BLaER1 (cell line): Measurements from ENCODE around the gene VNN1.
"Not testable (repeated sequence)": the region's sequence is repeated elsewhere in the genome, so short reads cannot be mapped to it uniquely, and the experiment has no call there.

Experiments
- H3K27ac ChIP-seq: shearing (Covaris generic); formaldehyde crosslinking; 2 replicates; pipeline ENCODE4 v1.8.1; 2022
- H3K27me3 ChIP-seq: shearing (Covaris generic); formaldehyde crosslinking; 2 replicates; pipeline ENCODE4 v1.8.1; 2022
- H3K36me3 ChIP-seq: shearing (Covaris generic); formaldehyde crosslinking; 2 replicates; pipeline ENCODE4 v1.8.1; 2022
- H3K4me1 ChIP-seq: shearing (Covaris generic); formaldehyde crosslinking; 2 replicates; pipeline ENCODE4 v1.8.1; 2022
- H3K4me2 ChIP-seq: shearing (Covaris generic); formaldehyde crosslinking; 2 replicates; pipeline ENCODE4 v1.8.1; 2022
- H3K4me3 ChIP-seq: shearing (Covaris generic); formaldehyde crosslinking; 2 replicates; pipeline ENCODE4 v1.8.1; 2022
- H3K9ac ChIP-seq: shearing (Covaris generic); formaldehyde crosslinking; 2 replicates; pipeline ENCODE4 v1.8.1; 2022
- H3K9me3 ChIP-seq: shearing (Covaris generic); formaldehyde crosslinking; 2 replicates; pipeline ENCODE4 v1.8.1; 2022
- H4K20me1 ChIP-seq: shearing (Covaris generic); formaldehyde crosslinking; 2 replicates; pipeline ENCODE4 v1.8.1; 2022
- Cebpa-rat ChIP-seq: shearing (Covaris generic); IDR thresholded peaks from 2 replicates; pipeline ENCODE4 v1.8.1; 2022

The VNN1 gene

DNA sequence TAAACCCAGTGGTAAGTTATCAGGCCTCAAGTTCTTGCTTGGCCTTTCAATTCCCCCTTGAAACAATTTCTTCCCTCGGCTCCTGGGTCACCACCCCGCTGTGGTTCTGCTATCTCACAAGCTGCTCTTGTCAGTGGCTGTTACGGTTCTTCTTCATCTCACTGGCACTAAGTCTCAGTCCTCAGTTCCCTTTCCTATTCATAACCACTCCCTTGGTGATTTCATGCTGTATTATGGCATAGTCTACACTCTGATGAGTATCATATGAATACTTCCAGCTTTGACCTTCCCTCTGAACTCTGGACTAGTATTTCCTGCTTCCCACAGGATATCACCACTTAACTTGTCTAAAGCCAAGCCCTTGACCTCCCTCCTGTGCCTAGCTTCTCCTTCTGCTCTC, 62.8 kb downstream of the VNN1 start:
- Histone ChIP-seq H3K9ac (no peak overlapping the region), H3K27ac (no peak overlapping the region), H3K27me3 (0 out of 2 replicates have a peak, but pooled peaks cover 4% of the 10 kb centered on the region), H3K4me3 (no peak overlapping the region), H4K20me1 (no peaks in the 10 kb centered on the region), H3K4me2 (no peak overlapping the region), H3K4me1 (no peaks in the 10 kb centered on the region), H3K36me3 (no peaks in the 10 kb centered on the region), H3K9me3 (no peaks in the 10 kb centered on the region)
- no peak for TF ChIP-seq Cebpa-rat

DNA sequence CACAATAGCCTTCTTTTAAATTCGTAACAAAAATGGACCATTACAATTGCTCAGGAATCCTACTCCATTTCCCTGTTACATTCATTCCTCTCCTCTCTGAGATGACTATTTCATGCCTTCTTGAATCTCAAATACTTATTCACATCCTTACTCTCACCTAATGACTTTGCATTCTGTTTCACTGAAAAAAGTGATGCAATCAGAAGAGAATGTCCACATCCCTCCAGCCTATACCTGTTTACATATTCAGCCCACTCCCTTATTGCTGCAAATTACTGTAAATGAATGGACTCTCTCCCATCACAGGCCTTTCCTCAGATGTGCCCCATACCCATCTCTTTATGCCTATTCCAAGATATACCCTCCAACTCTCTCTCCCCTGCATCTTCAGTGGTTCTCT, 63.4 kb downstream of the VNN1 start:
- no peak for TF ChIP-seq Cebpa-rat
- Histone ChIP-seq H3K36me3 (no peaks in the 10 kb centered on the region), H4K20me1 (no peaks in the 10 kb centered on the region), H3K4me3 (no peak overlapping the region), H3K27me3 (no peaks in the 10 kb centered on the region), H3K4me1 (no peaks in the 10 kb centered on the region), H3K27ac (no peak overlapping the region), H3K9me3 (no peaks in the 10 kb centered on the region), H3K9ac (no peak overlapping the region), H3K4me2 (no peak overlapping the region)

DNA sequence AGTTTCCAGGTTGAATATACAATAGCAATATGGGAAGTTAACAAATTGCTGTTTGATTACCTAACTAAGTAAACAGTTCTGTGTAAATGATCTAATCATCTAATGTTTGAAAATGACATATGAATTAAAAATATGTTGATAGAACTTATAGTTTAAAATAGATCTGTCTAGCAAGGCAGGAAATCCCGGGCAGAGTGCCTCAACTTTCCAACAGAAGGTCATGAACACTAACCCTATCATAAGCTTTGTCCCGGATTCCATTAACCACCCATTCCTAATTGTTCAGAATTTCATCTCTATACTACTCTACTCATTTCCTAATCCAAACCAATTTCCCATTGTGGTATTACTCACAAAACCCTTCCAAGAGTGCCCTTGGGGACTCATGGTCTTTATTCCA, 65.0 kb downstream of the VNN1 start:
- TF ChIP-seq Cebpa-rat = no peak
- H3K27ac ChIP-seq = no peak overlapping the region
- H3K9me3 ChIP-seq = no peaks in the 10 kb centered on the region
- no peaks in the 10 kb centered on the region for H3K36me3 ChIP-seq
- no peak overlapping the region for H3K4me3 ChIP-seq
- no peak overlapping the region for H3K9ac ChIP-seq
- no peak overlapping the region for H3K4me2 ChIP-seq
- no peaks in the 10 kb centered on the region for H3K4me1 ChIP-seq
- H3K27me3 ChIP-seq = no peaks in the 10 kb centered on the region
- H4K20me1 ChIP-seq = no peaks in the 10 kb centered on the region

DNA sequence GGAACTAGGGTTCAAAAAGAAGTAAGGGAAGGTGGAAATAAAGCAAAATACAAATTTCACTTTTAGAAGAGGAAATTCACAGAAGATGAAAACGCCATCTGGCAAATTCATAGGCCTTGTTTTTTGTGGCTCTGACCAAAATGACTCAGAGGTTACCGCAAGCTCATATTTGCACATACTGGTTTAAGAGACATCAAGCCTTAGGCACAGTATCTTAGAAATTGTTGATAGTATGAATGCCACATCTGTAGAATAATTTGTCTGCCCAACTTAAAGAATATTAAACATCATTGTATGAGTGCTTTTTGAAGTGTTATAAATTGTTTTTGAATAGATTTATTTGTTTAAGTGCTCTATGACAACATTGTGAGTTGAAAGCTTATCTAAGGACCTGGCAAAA, 65.5 kb downstream of the VNN1 start:
- H3K4me2 ChIP-seq = no peak overlapping the region
- TF ChIP-seq Cebpa-rat = no peak
- no peaks in the 10 kb centered on the region for H3K36me3 ChIP-seq
- H3K9me3 ChIP-seq = no peaks in the 10 kb centered on the region
- H3K4me1 ChIP-seq = no peaks in the 10 kb centered on the region
- no peak overlapping the region for H3K9ac ChIP-seq
- H3K27ac ChIP-seq = no peak overlapping the region
- no peaks in the 10 kb centered on the region for H3K27me3 ChIP-seq
- H3K4me3 ChIP-seq = no peak overlapping the region
- no peaks in the 10 kb centered on the region for H4K20me1 ChIP-seq

DNA sequence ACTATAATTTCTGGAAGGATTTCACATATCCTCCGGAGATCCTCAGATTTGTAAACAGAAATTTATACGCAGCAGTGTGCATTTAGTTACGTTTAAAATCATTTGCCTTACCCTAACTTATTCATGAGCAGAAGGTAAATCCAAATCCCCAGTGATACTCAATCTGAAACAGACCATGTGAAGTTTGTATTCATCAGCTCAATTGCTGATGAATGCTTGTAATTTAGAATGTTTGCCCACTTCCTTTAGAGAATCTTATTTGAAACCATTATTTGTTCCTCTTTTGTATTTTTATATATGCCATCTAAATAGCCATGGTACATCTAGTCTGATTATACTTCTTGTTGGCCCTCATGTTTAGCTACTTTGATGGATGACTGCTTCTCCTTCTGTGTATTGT, 70.3 kb downstream of the VNN1 start:
- no peaks in the 10 kb centered on the region for H4K20me1 ChIP-seq
- no peak overlapping the region for H3K27ac ChIP-seq

DNA sequence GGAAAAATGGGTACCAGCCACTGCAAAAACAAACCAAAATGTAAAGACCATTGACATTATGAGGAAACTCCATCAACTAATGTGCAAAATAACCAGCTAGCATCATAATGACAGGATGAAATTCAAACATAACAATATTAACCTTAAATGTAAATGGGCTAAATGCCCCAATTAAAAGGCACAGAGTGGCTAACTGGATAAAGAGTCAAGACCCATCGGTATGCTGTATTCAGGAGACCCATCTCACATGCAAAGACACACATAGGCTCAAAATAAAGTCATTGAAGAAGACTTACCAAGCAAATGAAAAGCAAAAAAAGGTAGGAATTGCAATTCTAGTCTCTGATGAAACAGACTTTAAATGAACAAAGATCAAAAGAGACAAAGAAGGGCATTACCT, 76.7 kb downstream of the VNN1 start:
- not testable (repeated sequence) for H3K9me3 ChIP-seq, H4K20me1 ChIP-seq, H3K27me3 ChIP-seq, H3K9ac ChIP-seq, H3K36me3 ChIP-seq, H3K4me1 ChIP-seq, H3K4me2 ChIP-seq, H3K27ac ChIP-seq, H3K4me3 ChIP-seq

More for the DNA sequence above, 70.3 kb downstream of the VNN1 start:
- Histone ChIP-seq H3K4me1 (no peaks in the 10 kb centered on the region), H3K27me3 (no peaks in the 10 kb centered on the region), H3K36me3 (no peaks in the 10 kb centered on the region), H3K9me3 (no peaks in the 10 kb centered on the region), H3K4me3 (no peak overlapping the region), H3K4me2 (no peak overlapping the region), H3K9ac (no peak overlapping the region)
- no peak for TF ChIP-seq Cebpa-rat

DNA sequence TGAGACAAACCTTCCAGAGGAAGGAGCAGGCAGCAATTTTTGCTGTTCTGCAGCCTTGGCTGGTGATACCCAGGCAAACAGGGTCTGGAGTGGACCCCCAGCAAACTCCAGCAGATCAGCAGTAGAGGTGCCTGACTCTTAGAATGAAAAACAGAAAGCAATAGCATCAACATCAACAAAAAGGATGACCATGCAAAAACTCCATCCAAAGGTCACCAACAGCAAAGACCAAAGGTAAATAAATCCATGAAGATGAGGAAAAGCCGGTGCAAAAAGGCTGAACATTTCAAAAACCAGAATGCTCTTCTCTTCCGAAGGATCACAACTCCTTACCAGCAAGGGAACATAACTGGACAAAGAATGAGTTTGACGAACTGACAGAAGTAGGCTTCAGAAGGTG, 77.9 kb downstream of the VNN1 start:
- H3K27me3 ChIP-seq, H3K4me3 ChIP-seq, H3K36me3 ChIP-seq, H3K9ac ChIP-seq, H3K9me3 ChIP-seq, H4K20me1 ChIP-seq, H3K27ac ChIP-seq, H3K4me2 ChIP-seq, H3K4me1 ChIP-seq: not testable (repeated sequence)

DNA sequence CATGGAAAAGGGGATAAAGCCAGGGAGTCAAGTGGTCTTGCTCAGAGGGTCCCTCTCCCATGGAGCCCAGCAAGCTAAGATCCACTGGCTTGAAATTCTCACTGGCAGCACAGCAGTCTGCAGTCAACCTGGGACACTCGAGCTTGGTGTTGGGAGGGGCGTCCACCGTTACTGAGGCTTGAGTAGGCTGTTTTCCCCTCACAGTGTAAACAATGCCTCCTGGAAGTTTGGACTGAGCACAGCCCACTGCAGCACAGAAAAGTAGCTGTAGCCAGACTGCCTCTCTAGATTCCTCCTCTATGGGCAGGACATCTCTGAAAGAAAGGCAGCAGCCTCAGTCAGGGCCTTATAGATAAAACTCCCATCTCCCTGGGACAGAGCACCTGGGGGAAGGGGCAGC, 78.6 kb downstream of the VNN1 start:
- not testable (repeated sequence) for H3K4me1 ChIP-seq, H3K4me2 ChIP-seq, H3K27ac ChIP-seq, H3K4me3 ChIP-seq, H3K9me3 ChIP-seq, H3K36me3 ChIP-seq, H3K9ac ChIP-seq, H3K27me3 ChIP-seq, H4K20me1 ChIP-seq

DNA sequence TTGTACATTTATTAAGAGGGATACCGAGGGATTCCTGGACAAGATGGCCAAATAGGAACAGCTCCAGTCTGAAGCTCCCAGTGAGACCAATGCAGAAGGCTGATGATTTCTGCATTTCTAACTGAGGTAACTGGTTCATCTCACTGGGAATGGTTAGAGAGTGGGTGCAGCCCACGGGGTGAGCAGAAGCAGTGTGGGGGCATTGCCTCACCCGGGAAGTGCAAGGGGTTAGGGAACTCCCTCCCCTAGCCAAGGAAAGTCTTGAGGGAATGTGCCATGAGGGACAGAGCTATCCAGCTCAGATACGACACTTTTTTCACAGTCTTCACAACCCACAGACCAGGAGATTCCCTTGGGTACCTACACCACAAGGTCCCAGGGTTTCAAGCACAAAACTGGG, 79.1 kb downstream of the VNN1 start:
- H3K27me3 ChIP-seq = no peaks in the 10 kb centered on the region
- no peaks in the 10 kb centered on the region for H3K9me3 ChIP-seq
- no peak overlapping the region for H3K4me2 ChIP-seq
- no peak overlapping the region for H3K9ac ChIP-seq
- TF ChIP-seq Cebpa-rat = no peak
- H3K27ac ChIP-seq = no peak overlapping the region
- no peaks in the 10 kb centered on the region for H3K4me1 ChIP-seq
- H4K20me1 ChIP-seq = no peaks in the 10 kb centered on the region
- no peaks in the 10 kb centered on the region for H3K36me3 ChIP-seq
- H3K4me3 ChIP-seq = no peak overlapping the region

DNA sequence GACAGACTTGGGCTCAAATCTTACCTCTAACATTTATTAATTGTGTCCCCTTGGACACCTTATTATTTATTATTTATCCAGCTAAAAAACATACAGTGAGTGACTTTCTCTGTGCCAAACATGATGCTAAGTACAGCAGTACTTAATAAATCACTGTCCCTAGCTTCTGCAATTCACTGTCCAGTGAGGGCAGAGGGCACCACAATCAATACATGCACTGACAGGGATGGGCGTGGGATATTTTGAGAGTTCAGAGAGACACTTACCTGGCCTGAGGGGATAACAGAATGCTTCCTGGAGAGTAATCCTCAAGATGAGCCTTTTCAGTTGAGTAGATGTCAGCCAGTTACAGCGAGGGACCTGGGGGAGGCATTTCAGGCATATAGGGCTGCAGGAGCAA, 80.5 kb downstream of the VNN1 start:
- Histone ChIP-seq H3K9me3 (no peaks in the 10 kb centered on the region), H3K4me3 (no peak overlapping the region), H3K4me1 (no peaks in the 10 kb centered on the region), H3K4me2 (no peak overlapping the region), H3K9ac (no peak overlapping the region), H3K27ac (no peak overlapping the region), H3K27me3 (no peaks in the 10 kb centered on the region), H4K20me1 (no peaks in the 10 kb centered on the region), H3K36me3 (no peaks in the 10 kb centered on the region)
- TF ChIP-seq Cebpa-rat = no peak
